ENCODE results near the gene C5orf15. TPM values are rescaled to one million over a fixed set of nuclear protein-coding genes. Genes with fewer than 3 reads are reported as not detected.
"Not testable (repeated sequence)": the region's sequence is repeated elsewhere in the genome, so short reads cannot be mapped to it uniquely, and the experiment has no call there.

Gene C5orf15
- total RNA-seq, 3 donors from 2014 or later: 40.6 to 68.9 (median 41.0) TPM

DNA sequence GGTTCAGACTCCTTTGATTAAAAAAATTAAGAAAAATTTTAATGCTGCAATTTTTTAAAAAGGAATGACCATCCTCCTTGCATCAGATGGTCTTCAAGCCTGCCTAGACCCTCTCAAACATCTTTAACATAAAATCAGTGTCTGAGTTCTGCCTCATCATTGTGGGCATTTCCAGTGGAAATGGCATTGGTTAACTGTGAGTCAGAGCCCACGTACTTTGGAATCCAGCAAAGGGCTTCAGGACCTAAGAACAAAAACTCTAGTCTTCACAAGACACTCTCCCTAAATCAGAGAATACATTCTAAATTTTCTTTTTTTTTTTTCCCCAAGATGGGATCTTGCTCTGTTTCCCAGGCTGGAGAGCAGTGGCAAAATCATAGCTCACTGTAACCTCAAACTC is 9.4 kb upstream of the C5orf15 start:
- TF ChIP-seq POLR2AphosphoS5 (IDR thresholded peaks at IDR 0.05) (no peak), CTCF (IDR thresholded peaks at IDR 0.05) (no peak), POLR2A (IDR thresholded peaks at IDR 0.05) (no peak)
- Histone ChIP-seq H3K4me3 (no peak overlapping the region), H3K27ac (no peak overlapping the region), H3K27me3 (no peaks in the 10 kb centered on the region), H3K4me1 (no peaks in the 10 kb centered on the region), H3K9me3 (no peaks in the 10 kb centered on the region), H3K36me3 (peaks cover 3% of the 10 kb centered on the region)
- intact Hi-C loops (cut with DNase I; ENCODE audit: low total_unique reads): no loop called here
- no peak for DNase-seq (ENCODE audit: low spot score in 2 of 2)

DNA sequence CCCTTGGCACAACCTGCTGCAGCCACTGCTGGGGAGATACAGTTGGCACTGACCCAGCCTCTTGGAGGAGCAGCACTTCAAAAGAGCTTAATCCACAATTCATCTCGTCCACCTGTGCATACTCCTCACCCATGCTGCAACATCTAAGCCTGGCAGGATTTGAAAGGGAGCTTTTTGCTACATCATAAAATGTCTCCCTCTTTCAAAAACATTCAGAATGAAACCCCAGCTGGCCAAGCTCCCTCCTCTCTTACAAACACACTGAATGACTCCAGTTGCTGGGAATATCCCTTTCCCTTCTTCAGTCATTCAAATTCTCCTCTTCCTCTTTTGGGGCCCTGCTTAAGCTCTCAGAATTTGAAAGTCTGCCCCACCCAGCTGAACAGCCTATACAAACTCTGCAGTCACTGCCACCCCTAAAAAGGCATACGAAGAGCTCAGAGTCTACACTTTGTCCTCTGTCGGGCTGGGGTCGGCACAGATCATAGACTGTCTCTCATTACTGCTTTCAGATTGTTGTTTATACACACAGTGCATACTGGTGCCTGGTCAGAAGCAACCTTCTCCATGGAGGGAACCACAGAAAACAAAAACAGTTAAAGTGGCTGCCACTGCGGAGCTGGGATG is 8.8 kb upstream of the C5orf15 start:
- no peak for TF ChIP-seq POLR2AphosphoS5 (IDR thresholded peaks at IDR 0.05)
- TF ChIP-seq POLR2A (IDR thresholded peaks at IDR 0.05): no peak
- no peak for TF ChIP-seq CTCF (IDR thresholded peaks at IDR 0.05)
- Histone ChIP-seq H3K4me3 (no peak overlapping the region), H3K9me3 (no peaks in the 10 kb centered on the region), H3K36me3 (peaks cover 3% of the 10 kb centered on the region), H3K4me1 (no peaks in the 10 kb centered on the region), H3K27ac (no peak overlapping the region), H3K27me3 (no peaks in the 10 kb centered on the region)
- intact Hi-C loops (cut with DNase I; ENCODE audit: low total_unique reads): no loop called here
- no peak for DNase-seq (ENCODE audit: low spot score in 2 of 2)

DNA sequence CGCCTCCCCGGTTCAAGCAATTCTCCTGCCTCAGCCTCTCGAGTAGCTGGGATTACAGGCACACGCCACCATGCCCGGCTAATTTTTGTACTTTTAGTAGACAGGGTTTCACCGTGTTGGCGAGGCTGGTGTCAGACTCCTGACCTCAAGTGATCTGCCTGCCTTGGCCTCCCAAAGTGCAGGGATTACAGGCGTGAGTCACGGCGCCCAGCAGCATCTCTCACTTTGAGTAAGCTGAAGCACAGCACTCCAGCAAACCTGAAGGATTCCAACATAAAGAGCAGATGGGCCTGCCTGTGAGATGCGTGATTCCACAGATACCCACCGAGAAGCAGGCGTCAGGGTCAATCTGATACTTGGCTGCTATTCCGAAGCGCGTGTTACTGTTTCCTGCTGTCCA is 7.1 kb upstream of the C5orf15 start:
- H3K27me3 ChIP-seq; H3K4me3 ChIP-seq; H3K9me3 ChIP-seq; H3K27ac ChIP-seq; H3K4me1 ChIP-seq; intact Hi-C loops (cut with DNase I; ENCODE audit: low total_unique reads); DNase-seq (ENCODE audit: low spot score in 2 of 2); H3K36me3 ChIP-seq: not testable (repeated sequence)

GRCh38 chr5:133974142-133974541 is 5.7 kb upstream of the C5orf15 start:
- intact Hi-C loops (cut with DNase I; ENCODE audit: low total_unique reads): no loop called here
- H3K4me3 ChIP-seq: no peak overlapping the region
- no peak for DNase-seq (ENCODE audit: low spot score in 2 of 2)
- no peaks in the 10 kb centered on the region for H3K4me1 ChIP-seq
- H3K27ac ChIP-seq: no peak overlapping the region
- H3K36me3 ChIP-seq: peaks cover 3% of the 10 kb centered on the region
- H3K9me3 ChIP-seq: no peaks in the 10 kb centered on the region
- no peaks in the 10 kb centered on the region for H3K27me3 ChIP-seq
- no peak for TF ChIP-seq POLR2A (IDR thresholded peaks at IDR 0.05)
- no peak for TF ChIP-seq CTCF (IDR thresholded peaks at IDR 0.05)
- no peak for TF ChIP-seq POLR2AphosphoS5 (IDR thresholded peaks at IDR 0.05)

- intact Hi-C loops (cut with DNase I; ENCODE audit: low total_unique reads): no loop called here
These were observed 2.0 kb upstream of the C5orf15 start for GRCh38 chr5:133970325-133970909.

More at GRCh38 chr5:133970325-133970909, 2.0 kb upstream of the C5orf15 start:
- no peak overlapping the region for H3K4me3 ChIP-seq
- peak overlapping the region in 1 of 2 donors; percentile 14 for H3K27ac ChIP-seq
- no peak for TF ChIP-seq CTCF (IDR thresholded peaks at IDR 0.05)
- no peak for TF ChIP-seq POLR2A (IDR thresholded peaks at IDR 0.05)
- TF ChIP-seq POLR2AphosphoS5 (IDR thresholded peaks at IDR 0.05): no peak
- H3K9me3 ChIP-seq: no peaks in the 10 kb centered on the region
- no peaks in the 10 kb centered on the region for H3K4me1 ChIP-seq
- no peak for DNase-seq (ENCODE audit: low spot score in 2 of 2)
- H3K27me3 ChIP-seq: no peaks in the 10 kb centered on the region
- H3K36me3 ChIP-seq: peaks cover 3% of the 10 kb centered on the region
